Osteoblast (primary cell): ENCODE measurements around the gene HSFX2. TPM values are rescaled to one million over a fixed set of nuclear protein-coding genes. Genes with fewer than 3 reads are reported as not detected.
"Not testable (repeated sequence)": the region's sequence is repeated elsewhere in the genome, so short reads cannot be mapped to it uniquely, and the experiment has no call there.

Experiments
- DNase-seq: peaks from one replicate; pipeline ENCODE4 v3.0.0; 2011; ENCODE audit warnings: low spot score, mixed read lengths; ENCODE audit not compliant: insufficient read length; ENCODE audit errors: missing footprints
- H2AFZ ChIP-seq: 2 replicates; pipeline ENCODE4 v1.6.0; 2011; ENCODE audit warnings: mild to moderate bottlenecking, low read length
- H3K27ac ChIP-seq: 2 replicates; pipeline ENCODE4 v1.5.1; 2011; ENCODE audit warnings: mild to moderate bottlenecking, low read depth, low read length, moderate library complexity
- H3K27me3 ChIP-seq: 2 replicates; pipeline ENCODE4 v1.6.0; 2012; ENCODE audit warnings: mild to moderate bottlenecking, control low read depth, inconsistent platforms, low read length, moderate library complexity; ENCODE audit not compliant: insufficient read depth
- H3K36me3 ChIP-seq: 2 replicates; pipeline ENCODE4 v1.5.1; 2011; ENCODE audit warnings: mild to moderate bottlenecking, low read length, control low read depth, moderate library complexity; ENCODE audit not compliant: insufficient read depth
- H3K4me1 ChIP-seq: 2 replicates; pipeline ENCODE4 v1.5.1; 2011; ENCODE audit warnings: mild to moderate bottlenecking, low read length, control low read depth, moderate library complexity; ENCODE audit not compliant: insufficient read depth
- H3K4me2 ChIP-seq: 2 replicates; pipeline ENCODE4 v1.6.0; 2011; ENCODE audit warnings: mild to moderate bottlenecking, low read length; ENCODE audit not compliant: insufficient read depth
- H3K4me3 ChIP-seq: fragments of 200-600 bp; sonication (generic); 3 replicates; pipeline ENCODE4 v1.5.1; 2012; ENCODE audit warnings: mild to moderate bottlenecking, low read length, inconsistent platforms; ENCODE audit not compliant: insufficient read depth
- H3K79me2 ChIP-seq: 2 replicates; pipeline ENCODE4 v1.6.0; 2012; ENCODE audit warnings: mild to moderate bottlenecking, low read length, control low read depth, inconsistent platforms; ENCODE audit not compliant: insufficient read depth
- H3K9me3 ChIP-seq: 2 replicates; pipeline ENCODE4 v1.5.1; 2011; ENCODE audit warnings: low read depth, low read length, control low read depth
- H4K20me1 ChIP-seq: 2 replicates; pipeline ENCODE4 v1.6.0; 2012; ENCODE audit warnings: mild to moderate bottlenecking, low read length, control low read depth; ENCODE audit not compliant: insufficient read depth
- CTCF ChIP-seq: IDR thresholded peaks from 2 replicates; pipeline ENCODE4 v1.5.1; 2011; ENCODE audit warnings: mild to moderate bottlenecking, low read depth, low read length, moderate library complexity; ENCODE audit errors: extremely low read depth
- total RNA-seq: library from RNA; depleted of rRNA; stranded (reverse); fragments of >200 nt; gene quantifications from 2 replicates; pipeline ENCODE4 v1.2.3, GENCODE V29; 2012

Gene HSFX2
- total RNA-seq, 1 donor = 0.36 TPM

- H3K27ac ChIP-seq = no peak overlapping the region
- H4K20me1 ChIP-seq = no peaks in the 10 kb centered on the region
- no peaks in the 10 kb centered on the region for H3K36me3 ChIP-seq
- no peak overlapping the region for H2AFZ ChIP-seq
- TF ChIP-seq CTCF = no peak
- H3K79me2 ChIP-seq = peaks cover 27% of the 10 kb centered on the region
- no peak overlapping the region for H3K4me3 ChIP-seq
- H3K4me2 ChIP-seq = no peak overlapping the region
- no peaks in the 10 kb centered on the region for H3K4me1 ChIP-seq
- no peaks in the 10 kb centered on the region for H3K27me3 ChIP-seq
- DNase-seq = no peak
- H3K9me3 ChIP-seq = no peaks in the 10 kb centered on the region
Observed at GRCh38 chrX:149618871-149619270, 23.8 kb upstream of the HSFX2 start.

GRCh38 chrX:149611623-149612175 is 16.6 kb upstream of the HSFX2 start:
- H3K27me3 ChIP-seq = no peaks in the 10 kb centered on the region
- no peak overlapping the region for H2AFZ ChIP-seq
- H3K4me1 ChIP-seq = no peaks in the 10 kb centered on the region
- no peak for TF ChIP-seq CTCF
- no peak for DNase-seq
- no peaks in the 10 kb centered on the region for H4K20me1 ChIP-seq
- no peak overlapping the region for H3K4me2 ChIP-seq
- no peak overlapping the region for H3K4me3 ChIP-seq
- no peaks in the 10 kb centered on the region for H3K9me3 ChIP-seq
- H3K27ac ChIP-seq = no peak overlapping the region
- H3K79me2 ChIP-seq = peaks cover 16% of the 10 kb centered on the region
- H3K36me3 ChIP-seq = no peaks in the 10 kb centered on the region

- Histone ChIP-seq H3K79me2 (peaks cover 8% of the 10 kb centered on the region), H4K20me1 (no peaks in the 10 kb centered on the region), H3K27me3 (no peaks in the 10 kb centered on the region), H3K27ac (no peak overlapping the region), H3K4me2 (no peak overlapping the region), H3K9me3 (no peaks in the 10 kb centered on the region), H3K4me1 (no peaks in the 10 kb centered on the region), H3K36me3 (no peaks in the 10 kb centered on the region), H2AFZ (no peak overlapping the region), H3K4me3 (no peak overlapping the region)
- no peak for DNase-seq
- no peak for TF ChIP-seq CTCF
Observed at GRCh38 chrX:149610511-149610910, 15.4 kb upstream of the HSFX2 start.

GRCh38 chrX:149607699-149608098 is 12.6 kb upstream of the HSFX2 start:
- H3K9me3 ChIP-seq = no peaks in the 10 kb centered on the region
- no peak for TF ChIP-seq CTCF
- DNase-seq = no peak
- H3K4me3 ChIP-seq = no peak overlapping the region
- H3K27me3 ChIP-seq = no peaks in the 10 kb centered on the region
- H3K79me2 ChIP-seq = peaks cover 2% of the 10 kb centered on the region
- H4K20me1 ChIP-seq = no peaks in the 10 kb centered on the region
- no peak overlapping the region for H2AFZ ChIP-seq
- no peak overlapping the region for H3K4me2 ChIP-seq
- no peaks in the 10 kb centered on the region for H3K36me3 ChIP-seq
- H3K27ac ChIP-seq = no peak overlapping the region
- H3K4me1 ChIP-seq = no peaks in the 10 kb centered on the region

- H3K4me3 ChIP-seq, H4K20me1 ChIP-seq, H3K27ac ChIP-seq, H3K4me2 ChIP-seq, DNase-seq, H3K36me3 ChIP-seq, H3K79me2 ChIP-seq, H3K9me3 ChIP-seq, H2AFZ ChIP-seq, H3K4me1 ChIP-seq, H3K27me3 ChIP-seq: not testable (repeated sequence)
Observed at GRCh38 chrX:149605248-149605885, 10.3 kb upstream of the HSFX2 start.

- H3K27me3 ChIP-seq, H3K4me1 ChIP-seq, H3K36me3 ChIP-seq, DNase-seq, H2AFZ ChIP-seq, H4K20me1 ChIP-seq, H3K79me2 ChIP-seq, H3K4me2 ChIP-seq, H3K9me3 ChIP-seq, H3K27ac ChIP-seq, H3K4me3 ChIP-seq: not testable (repeated sequence)
Observed at GRCh38 chrX:149598603-149599002, 3.5 kb upstream of the HSFX2 start.
